SK-N-SH treated with all-trans-retinoic acid at 6 μM for 48 hours (cell line): Measurements from ENCODE around the gene NSUN6.

Experiments used
- ATAC-seq: fragments of 200-7000 bp; cut with Tn5 transposase; 3 replicates; pipeline ENCODE4 v1.9.1; 2020; ENCODE audit warnings: mild to moderate bottlenecking, moderate library complexity
- ARNTL ChIP-seq: fragments of 450-650 bp; formaldehyde crosslinking; IDR thresholded peaks from 2 replicates; pipeline ENCODE4 v1.5.0; 2020; ENCODE audit warnings: low read depth, mild to moderate bottlenecking, moderate library complexity, borderline replicate concordance
- BACH2 ChIP-seq: fragments of 250-450 bp; sonication (Bioruptor Pico); IDR thresholded peaks from 2 replicates; pipeline ENCODE4 v1.9.0; 2021; ENCODE audit warnings: mild to moderate bottlenecking, borderline replicate concordance
- CSDC2 ChIP-seq: fragments of 250-450 bp; sonication (Bioruptor Pico); IDR thresholded peaks from 2 replicates; pipeline ENCODE4 v1.5.0; 2020; ENCODE audit warnings: mild to moderate bottlenecking, moderate library complexity
- CSRNP3 ChIP-seq: fragments of 250-450 bp; sonication (Bioruptor Pico); IDR thresholded peaks from 2 replicates; pipeline ENCODE4 v1.5.1; 2021; ENCODE audit warnings: mild to moderate bottlenecking, moderate library complexity
- ESRRG ChIP-seq: fragments of 250-450 bp; sonication (Bioruptor Pico); IDR thresholded peaks from 2 replicates; pipeline ENCODE4 v1.6.1; 2021; ENCODE audit warnings: mild to moderate bottlenecking
- GLIS3 ChIP-seq: fragments of 250-450 bp; sonication (Bioruptor Pico); IDR thresholded peaks from 2 replicates; pipeline ENCODE4 v1.5.0; 2020; ENCODE audit warnings: mild to moderate bottlenecking, moderate library complexity
- ISL1 ChIP-seq: fragments of 250-450 bp; sonication (Bioruptor Pico); IDR thresholded peaks from 2 replicates; pipeline ENCODE4 v2.1.2; 2022; ENCODE audit warnings: mild to moderate bottlenecking, moderate library complexity
- OSR1 ChIP-seq: fragments of 250-450 bp; sonication (Bioruptor Pico); IDR thresholded peaks from 2 replicates; pipeline ENCODE4 v1.8.0; 2022; ENCODE audit warnings: moderate library complexity, mild to moderate bottlenecking, inconsistent platforms
- PPARA ChIP-seq: fragments of 250-450 bp; sonication (Bioruptor Pico); IDR thresholded peaks from 2 replicates; pipeline ENCODE4 v1.5.0; 2020; ENCODE audit warnings: mild to moderate bottlenecking, borderline replicate concordance
- RARB ChIP-seq: fragments of 250-450 bp; sonication (Bioruptor Pico); IDR thresholded peaks from 2 replicates; pipeline ENCODE4 v1.8.0; 2021; ENCODE audit warnings: mild to moderate bottlenecking, moderate library complexity
- TCF4 ChIP-seq: fragments of 250-450 bp; sonication (Bioruptor Pico); IDR thresholded peaks from 2 replicates; pipeline ENCODE4 v1.8.0; 2021; ENCODE audit warnings: mild to moderate bottlenecking, moderate library complexity, borderline replicate concordance
- TOX ChIP-seq: fragments of 250-450 bp; sonication (Bioruptor Pico); IDR thresholded peaks from 2 replicates; pipeline ENCODE4 v1.8.0; 2021; ENCODE audit warnings: mild to moderate bottlenecking, moderate library complexity, borderline replicate concordance
- ZC3H10 ChIP-seq: fragments of 250-450 bp; sonication (Bioruptor Pico); IDR thresholded peaks from 2 replicates; pipeline ENCODE4 v1.5.1; 2021; ENCODE audit warnings: mild to moderate bottlenecking, moderate library complexity
- ZFP3 ChIP-seq: fragments of 250-450 bp; sonication (Bioruptor Pico); IDR thresholded peaks from 2 replicates; pipeline ENCODE4 v1.5.0; 2020; ENCODE audit warnings: mild to moderate bottlenecking, moderate library complexity
- ZFP30 ChIP-seq: fragments of 450-650 bp; formaldehyde crosslinking; IDR thresholded peaks from 2 replicates; pipeline ENCODE4 v1.5.0; 2022; ENCODE audit warnings: mild to moderate bottlenecking, moderate library complexity
- ZNF565 ChIP-seq: fragments of 450-650 bp; formaldehyde crosslinking; conservative IDR thresholded peaks from 2 replicates; pipeline ENCODE4 v1.5.0; 2020; ENCODE audit warnings: low read depth, mild to moderate bottlenecking, moderate library complexity
- ZNF70 ChIP-seq: fragments of 450-650 bp; formaldehyde crosslinking; IDR thresholded peaks from 2 replicates; pipeline ENCODE4 v1.5.0; 2020; ENCODE audit warnings: mild to moderate bottlenecking, moderate library complexity
- ZNF8 ChIP-seq: fragments of 450-650 bp; formaldehyde crosslinking; IDR thresholded peaks from 2 replicates; pipeline ENCODE4 v1.5.0; 2020; ENCODE audit warnings: mild to moderate bottlenecking, moderate library complexity
- TF ChIP-seq, protein P1 (sequence below): fragments of 250-450 bp; sonication (Bioruptor Pico); IDR thresholded peaks from 2 replicates; pipeline ENCODE4 v1.8.0; 2021; ENCODE audit warnings: low read depth, mild to moderate bottlenecking, moderate library complexity, borderline replicate concordance
- TF ChIP-seq, protein P2 (sequence below): fragments of 250-450 bp; sonication (Bioruptor Pico); IDR thresholded peaks from 2 replicates; pipeline ENCODE4 v1.5.1; 2020; ENCODE audit warnings: low read depth, mild to moderate bottlenecking, moderate library complexity
- TF ChIP-seq, protein P3 (sequence below): fragments of 250-450 bp; sonication (Bioruptor Pico); IDR thresholded peaks from 2 replicates; pipeline ENCODE4 v1.5.0; 2020; ENCODE audit warnings: mild to moderate bottlenecking, moderate library complexity
- TF ChIP-seq, protein P4 (sequence below): fragments of 250-450 bp; sonication (Bioruptor Pico); IDR thresholded peaks from 2 replicates; pipeline ENCODE4 v1.8.0; 2020; ENCODE audit warnings: mild to moderate bottlenecking, moderate library complexity, borderline replicate concordance

Gene NSUN6

DNA sequence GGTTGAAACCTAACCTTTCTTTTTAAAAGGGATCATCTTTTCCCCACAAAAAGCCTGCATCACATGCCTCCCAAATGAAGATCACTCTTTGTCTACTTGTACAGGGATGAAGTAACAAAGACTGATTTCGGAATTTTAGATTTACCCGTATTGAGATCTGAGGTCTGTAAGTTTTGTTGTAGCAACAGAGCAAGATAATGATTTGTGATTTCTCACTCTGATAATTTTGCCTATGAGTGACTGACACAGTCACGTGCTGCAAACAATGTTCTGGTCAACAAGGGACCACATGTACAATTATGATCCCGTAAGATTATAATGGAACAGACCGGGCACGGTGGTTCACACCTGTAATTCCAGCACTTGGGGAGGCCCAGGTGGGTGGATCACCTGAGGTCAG lies 39.2 kb upstream of the NSUN6 start:
- ATAC-seq, result no peak
- TF ChIP-seq GLIS3 (CRISPR knock-in tag) (no peak), TOX (CRISPR knock-in tag) (no peak), ARNTL (no peak), CSDC2 (no peak), ZC3H10 (no peak), ZFP3 (CRISPR knock-in tag) (no peak), ZFP30 (no peak)
- TF ChIP-seq, protein P1, sequence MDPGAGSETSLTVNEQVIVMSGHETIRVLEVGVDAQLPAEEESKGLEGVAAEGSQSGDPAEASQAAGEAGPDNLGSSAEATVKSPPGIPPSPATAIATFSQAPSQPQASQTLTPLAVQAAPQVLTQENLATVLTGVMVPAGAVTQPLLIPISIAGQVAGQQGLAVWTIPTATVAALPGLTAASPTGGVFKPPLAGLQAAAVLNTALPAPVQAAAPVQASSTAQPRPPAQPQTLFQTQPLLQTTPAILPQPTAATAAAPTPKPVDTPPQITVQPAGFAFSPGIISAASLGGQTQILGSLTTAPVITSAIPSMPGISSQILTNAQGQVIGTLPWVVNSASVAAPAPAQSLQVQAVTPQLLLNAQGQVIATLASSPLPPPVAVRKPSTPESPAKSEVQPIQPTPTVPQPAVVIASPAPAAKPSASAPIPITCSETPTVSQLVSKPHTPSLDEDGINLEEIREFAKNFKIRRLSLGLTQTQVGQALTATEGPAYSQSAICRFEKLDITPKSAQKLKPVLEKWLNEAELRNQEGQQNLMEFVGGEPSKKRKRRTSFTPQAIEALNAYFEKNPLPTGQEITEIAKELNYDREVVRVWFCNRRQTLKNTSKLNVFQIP (CRISPR knock-in tag), result no peak

- peak; percentile 88 for ATAC-seq
- no peak for TF ChIP-seq BACH2
- no peak for TF ChIP-seq GLIS3 (CRISPR knock-in tag)
- no peak for TF ChIP-seq PPARA
- TF ChIP-seq ZNF8 (CRISPR knock-in tag), result no peak
- TF ChIP-seq ZNF565 (CRISPR knock-in tag), result no peak
- TF ChIP-seq TOX (CRISPR knock-in tag), result no peak
- no peak for TF ChIP-seq OSR1 (CRISPR knock-in tag)
- TF ChIP-seq ZC3H10, result no peak
- TF ChIP-seq, protein P2, sequence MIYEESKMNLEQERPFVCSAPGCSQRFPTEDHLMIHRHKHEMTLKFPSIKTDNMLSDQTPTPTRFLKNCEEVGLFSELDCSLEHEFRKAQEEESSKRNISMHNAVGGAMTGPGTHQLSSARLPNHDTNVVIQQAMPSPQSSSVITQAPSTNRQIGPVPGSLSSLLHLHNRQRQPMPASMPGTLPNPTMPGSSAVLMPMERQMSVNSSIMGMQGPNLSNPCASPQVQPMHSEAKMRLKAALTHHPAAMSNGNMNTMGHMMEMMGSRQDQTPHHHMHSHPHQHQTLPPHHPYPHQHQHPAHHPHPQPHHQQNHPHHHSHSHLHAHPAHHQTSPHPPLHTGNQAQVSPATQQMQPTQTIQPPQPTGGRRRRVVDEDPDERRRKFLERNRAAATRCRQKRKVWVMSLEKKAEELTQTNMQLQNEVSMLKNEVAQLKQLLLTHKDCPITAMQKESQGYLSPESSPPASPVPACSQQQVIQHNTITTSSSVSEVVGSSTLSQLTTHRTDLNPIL (CRISPR knock-in tag), result no peak
- TF ChIP-seq ISL1 (CRISPR knock-in tag), result no peak
- TF ChIP-seq, protein P3, sequence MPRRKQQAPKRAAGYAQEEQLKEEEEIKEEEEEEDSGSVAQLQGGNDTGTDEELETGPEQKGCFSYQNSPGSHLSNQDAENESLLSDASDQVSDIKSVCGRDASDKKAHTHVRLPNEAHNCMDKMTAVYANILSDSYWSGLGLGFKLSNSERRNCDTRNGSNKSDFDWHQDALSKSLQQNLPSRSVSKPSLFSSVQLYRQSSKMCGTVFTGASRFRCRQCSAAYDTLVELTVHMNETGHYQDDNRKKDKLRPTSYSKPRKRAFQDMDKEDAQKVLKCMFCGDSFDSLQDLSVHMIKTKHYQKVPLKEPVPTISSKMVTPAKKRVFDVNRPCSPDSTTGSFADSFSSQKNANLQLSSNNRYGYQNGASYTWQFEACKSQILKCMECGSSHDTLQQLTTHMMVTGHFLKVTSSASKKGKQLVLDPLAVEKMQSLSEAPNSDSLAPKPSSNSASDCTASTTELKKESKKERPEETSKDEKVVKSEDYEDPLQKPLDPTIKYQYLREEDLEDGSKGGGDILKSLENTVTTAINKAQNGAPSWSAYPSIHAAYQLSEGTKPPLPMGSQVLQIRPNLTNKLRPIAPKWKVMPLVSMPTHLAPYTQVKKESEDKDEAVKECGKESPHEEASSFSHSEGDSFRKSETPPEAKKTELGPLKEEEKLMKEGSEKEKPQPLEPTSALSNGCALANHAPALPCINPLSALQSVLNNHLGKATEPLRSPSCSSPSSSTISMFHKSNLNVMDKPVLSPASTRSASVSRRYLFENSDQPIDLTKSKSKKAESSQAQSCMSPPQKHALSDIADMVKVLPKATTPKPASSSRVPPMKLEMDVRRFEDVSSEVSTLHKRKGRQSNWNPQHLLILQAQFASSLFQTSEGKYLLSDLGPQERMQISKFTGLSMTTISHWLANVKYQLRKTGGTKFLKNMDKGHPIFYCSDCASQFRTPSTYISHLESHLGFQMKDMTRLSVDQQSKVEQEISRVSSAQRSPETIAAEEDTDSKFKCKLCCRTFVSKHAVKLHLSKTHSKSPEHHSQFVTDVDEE (CRISPR knock-in tag), result no peak
- TF ChIP-seq, protein P1 (CRISPR knock-in tag), result no peak
- TF ChIP-seq ZNF70 (CRISPR knock-in tag), result no peak
- TF ChIP-seq ESRRG (CRISPR knock-in tag), result no peak
- TF ChIP-seq, protein P4, sequence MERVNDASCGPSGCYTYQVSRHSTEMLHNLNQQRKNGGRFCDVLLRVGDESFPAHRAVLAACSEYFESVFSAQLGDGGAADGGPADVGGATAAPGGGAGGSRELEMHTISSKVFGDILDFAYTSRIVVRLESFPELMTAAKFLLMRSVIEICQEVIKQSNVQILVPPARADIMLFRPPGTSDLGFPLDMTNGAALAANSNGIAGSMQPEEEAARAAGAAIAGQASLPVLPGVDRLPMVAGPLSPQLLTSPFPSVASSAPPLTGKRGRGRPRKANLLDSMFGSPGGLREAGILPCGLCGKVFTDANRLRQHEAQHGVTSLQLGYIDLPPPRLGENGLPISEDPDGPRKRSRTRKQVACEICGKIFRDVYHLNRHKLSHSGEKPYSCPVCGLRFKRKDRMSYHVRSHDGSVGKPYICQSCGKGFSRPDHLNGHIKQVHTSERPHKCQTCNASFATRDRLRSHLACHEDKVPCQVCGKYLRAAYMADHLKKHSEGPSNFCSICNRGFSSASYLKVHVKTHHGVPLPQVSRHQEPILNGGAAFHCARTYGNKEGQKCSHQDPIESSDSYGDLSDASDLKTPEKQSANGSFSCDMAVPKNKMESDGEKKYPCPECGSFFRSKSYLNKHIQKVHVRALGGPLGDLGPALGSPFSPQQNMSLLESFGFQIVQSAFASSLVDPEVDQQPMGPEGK (CRISPR knock-in tag), result no peak
- no peak for TF ChIP-seq RARB
- TF ChIP-seq ARNTL, result no peak
- TF ChIP-seq ZFP3 (CRISPR knock-in tag), result no peak
- TF ChIP-seq CSDC2, result no peak
- TF ChIP-seq ZFP30, result no peak
Observed at GRCh38 chr10:18689498-18689897, 38.1 kb upstream of the NSUN6 start.

DNA sequence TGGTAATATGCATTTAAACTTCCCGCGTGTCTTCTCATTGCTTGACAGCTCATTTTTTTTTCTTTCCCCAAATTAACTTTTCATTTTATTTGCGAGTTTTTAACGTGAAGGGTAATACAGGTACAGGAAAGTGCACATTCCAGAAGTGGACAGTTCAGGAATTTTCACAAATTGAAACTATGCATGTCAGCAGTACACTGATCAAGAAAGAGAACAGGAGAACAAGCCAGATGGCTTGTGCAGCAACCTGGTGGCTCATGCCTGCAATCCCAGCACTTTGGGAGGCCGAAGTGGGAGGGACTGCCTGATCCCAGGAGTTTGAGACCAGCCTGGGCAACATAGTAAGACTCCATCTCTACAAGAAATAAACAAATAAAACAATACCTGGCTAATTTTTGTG lies 36.3 kb upstream of the NSUN6 start:
- no peak for ATAC-seq
- TF ChIP-seq RARB (no peak), ZFP30 (no peak), TCF4 (no peak), ESRRG (CRISPR knock-in tag) (no peak), ISL1 (CRISPR knock-in tag) (no peak), CSDC2 (no peak), ZFP3 (CRISPR knock-in tag) (no peak), CSRNP3 (CRISPR knock-in tag) (no peak), ZNF8 (CRISPR knock-in tag) (no peak), BACH2 (no peak), ZNF70 (CRISPR knock-in tag) (no peak), OSR1 (CRISPR knock-in tag) (no peak)
- TF ChIP-seq, protein P1 (CRISPR knock-in tag), result no peak
- TF ChIP-seq, protein P2 (CRISPR knock-in tag), result no peak
